NCI-H1417 (cell line): Measurements from ENCODE around the gene PHLDA3.

Experiments used
- DNase-seq, 3 experiments: peaks; one replicate each; lab custom pipeline; 2025; lab: John Stamatoyannopoulos, UW

PHLDA3 gene

GRCh38 chr1:201429736-201430501, 39.1 kb downstream of the PHLDA3 start:
- DNase-seq: no peak

- DNase-seq: no peak
These were observed 41.0 kb downstream of the PHLDA3 start for GRCh38 chr1:201427963-201428362.

GRCh38 chr1:201426479-201427310, 42.3 kb downstream of the PHLDA3 start:
- no peak for DNase-seq

GRCh38 chr1:201424146-201424545, 44.8 kb downstream of the PHLDA3 start:
- DNase-seq: no peak

- DNase-seq: no peak
These were observed 45.3 kb downstream of the PHLDA3 start for GRCh38 chr1:201423655-201424054.

GRCh38 chr1:201422436-201423030, 46.5 kb downstream of the PHLDA3 start:
- DNase-seq: no peak

- no peak for DNase-seq
These were observed 47.0 kb downstream of the PHLDA3 start for GRCh38 chr1:201422026-201422425.

- DNase-seq: no peak
These were observed 47.9 kb downstream of the PHLDA3 start for GRCh38 chr1:201421041-201421440.

GRCh38 chr1:201420608-201421002, 48.4 kb downstream of the PHLDA3 start:
- DNase-seq: no peak

- no peak for DNase-seq
These were observed 49.0 kb downstream of the PHLDA3 start for GRCh38 chr1:201419746-201420607.

- no peak for DNase-seq
These were observed 49.7 kb downstream of the PHLDA3 start for GRCh38 chr1:201419256-201419655.

GRCh38 chr1:201418461-201418860, 50.5 kb downstream of the PHLDA3 start:
- no peak for DNase-seq
